Cardiac fibroblast (primary cell): ENCODE results near the gene SLC6A17.

Source experiments
- DNase-seq, 2 donors: peaks; one replicate each; pipeline versions ENCODE4 v3.0.0 to v3.0.0-alpha.2; 2010; ENCODE audit warnings: low read depth in 2 of 2
- H3K4me3 ChIP-seq, 2 donors: replicated peaks in 1 of 2; 1 replicate in 1 of 2; 2 replicates in 1 of 2; pipeline ENCODE4 v1.5.1; 2011; ENCODE audit warnings: low read depth in 2 of 2, low read length in 2 of 2, mild to moderate bottlenecking in 2 of 2, moderate library complexity in 1 of 2
- CTCF ChIP-seq: IDR thresholded peaks from one replicate; pipeline ENCODE4 v1.5.1; 2011; ENCODE audit warnings: low read depth, mild to moderate bottlenecking, low read length, inconsistent platforms

SLC6A17 gene

GRCh38 chr1:110177775-110178174, 27.5 kb downstream of the SLC6A17 start:
- DNase-seq, result no peak
- no peak overlapping the region for H3K4me3 ChIP-seq
- no peak for TF ChIP-seq CTCF

- H3K4me3 ChIP-seq, result no peak overlapping the region
- DNase-seq, result no peak
- no peak for TF ChIP-seq CTCF
Measured at GRCh38 chr1:110183642-110184167, 33.4 kb downstream of the SLC6A17 start.

GRCh38 chr1:110184446-110184845, 34.2 kb downstream of the SLC6A17 start:
- H3K4me3 ChIP-seq, result no peak overlapping the region
- DNase-seq, result no peak
- no peak for TF ChIP-seq CTCF

GRCh38 chr1:110185181-110185580, 34.9 kb downstream of the SLC6A17 start:
- no peak for TF ChIP-seq CTCF
- no peak for DNase-seq
- H3K4me3 ChIP-seq, result no peak overlapping the region

GRCh38 chr1:110186558-110186957, 36.3 kb downstream of the SLC6A17 start:
- H3K4me3 ChIP-seq, result no peak overlapping the region
- DNase-seq, result no peak
- no peak for TF ChIP-seq CTCF

- H3K4me3 ChIP-seq, result no peak overlapping the region
- no peak for TF ChIP-seq CTCF
- DNase-seq, result peak; percentile 22 to 47
Measured at GRCh38 chr1:110187139-110187890, 37.0 kb downstream of the SLC6A17 start.

GRCh38 chr1:110188035-110188618, 37.8 kb downstream of the SLC6A17 start:
- TF ChIP-seq CTCF, result no peak
- no peak overlapping the region for H3K4me3 ChIP-seq
- peak in 1 of 2 donors; percentile 65 for DNase-seq
